ENCODE data around the gene CABP4.

DNA sequence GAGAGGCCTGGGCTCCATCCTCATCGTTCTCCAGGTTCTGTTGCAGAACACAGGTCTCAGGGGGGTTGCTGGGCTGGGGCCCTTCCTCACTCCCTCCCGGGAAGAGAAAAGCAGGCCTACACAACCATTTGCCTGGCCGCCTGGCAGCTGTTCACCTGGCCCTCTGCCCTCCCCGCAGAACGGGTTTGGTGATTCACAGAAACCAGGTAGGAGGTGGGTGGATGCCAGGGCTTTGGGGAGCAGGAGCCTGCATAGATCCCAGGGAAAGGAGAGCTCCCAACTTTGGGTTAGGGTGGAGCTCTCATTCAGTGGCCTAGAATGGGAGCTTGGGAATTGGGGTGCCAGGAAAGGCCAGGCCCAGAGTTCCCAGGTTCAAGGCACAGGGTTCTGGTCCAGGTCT, 12.9 kb downstream of the CABP4 start:
- TF ChIP-seq, protein P1, sequence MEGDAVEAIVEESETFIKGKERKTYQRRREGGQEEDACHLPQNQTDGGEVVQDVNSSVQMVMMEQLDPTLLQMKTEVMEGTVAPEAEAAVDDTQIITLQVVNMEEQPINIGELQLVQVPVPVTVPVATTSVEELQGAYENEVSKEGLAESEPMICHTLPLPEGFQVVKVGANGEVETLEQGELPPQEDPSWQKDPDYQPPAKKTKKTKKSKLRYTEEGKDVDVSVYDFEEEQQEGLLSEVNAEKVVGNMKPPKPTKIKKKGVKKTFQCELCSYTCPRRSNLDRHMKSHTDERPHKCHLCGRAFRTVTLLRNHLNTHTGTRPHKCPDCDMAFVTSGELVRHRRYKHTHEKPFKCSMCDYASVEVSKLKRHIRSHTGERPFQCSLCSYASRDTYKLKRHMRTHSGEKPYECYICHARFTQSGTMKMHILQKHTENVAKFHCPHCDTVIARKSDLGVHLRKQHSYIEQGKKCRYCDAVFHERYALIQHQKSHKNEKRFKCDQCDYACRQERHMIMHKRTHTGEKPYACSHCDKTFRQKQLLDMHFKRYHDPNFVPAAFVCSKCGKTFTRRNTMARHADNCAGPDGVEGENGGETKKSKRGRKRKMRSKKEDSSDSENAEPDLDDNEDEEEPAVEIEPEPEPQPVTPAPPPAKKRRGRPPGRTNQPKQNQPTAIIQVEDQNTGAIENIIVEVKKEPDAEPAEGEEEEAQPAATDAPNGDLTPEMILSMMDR (IDR thresholded peaks at IDR 0.05) = no peak
- no peak for TF ChIP-seq ZFX (IDR thresholded peaks at IDR 0.05; ENCODE audit: borderline replicate concordance)
